GM12878 (cell line): ENCODE results near the gene LSMEM2. TPM values are rescaled to one million over a fixed set of nuclear protein-coding genes. Genes with fewer than 3 reads are reported as not detected.

Experiments used
- ATAC-seq: fragments of 200-7000 bp; cut with Tn5 transposase; 3 replicates; pipeline ENCODE4 v1.9.1; 2020; ENCODE audit warnings: mild to moderate bottlenecking, moderate library complexity
- BruUV-seq: library from RNA; stranded (reverse); fragments of 400-500 nt; replicated peaks from 2 replicates; lab custom pipeline; 2021; lab: Mats Ljungman, UMichigan
- CTCF ChIA-PET: fragments of 300-600 bp; sonication (Branson Sonifier 250); formaldehyde crosslinking; extraction: SDS; loops from one replicate; lab custom pipeline; 2021; ENCODE audit warnings: inconsistent platforms; lab: Yijun Ruan, JAX
- POLR2A ChIA-PET: fragments of 350-600 bp; formaldehyde crosslinking; extraction: SDS; loops from one replicate; lab custom pipeline; 2021; ENCODE audit warnings: inconsistent platforms; lab: Charles Lee
- RAD21 ChIA-PET: fragments of 300-600 bp; sonication (Branson Sonifier 250); formaldehyde crosslinking; loops from one replicate; lab custom pipeline; 2023; ENCODE audit warnings: antibody characterized with exemption; ENCODE audit not compliant: unreplicated experiment; lab: Charles Lee
- SMC1A ChIA-PET: fragments of 300-600 bp; sonication (Branson Sonifier 250); formaldehyde crosslinking; loops from one replicate; lab custom pipeline; 2023; ENCODE audit not compliant: unreplicated experiment, uncharacterized antibody; lab: Charles Lee
- DNase-seq: peaks from one replicate; pipeline ENCODE4 v3.0.0-alpha.2; 2011; ENCODE audit warnings: low read depth, low spot score
- FAIRE-seq: peaks from 3 replicates; lab custom pipeline; 2011; peaks lifted over from hg19 to GRCh38; lab: Jason Lieb, UNC
- H2AFZ ChIP-seq: 2 replicates; pipeline ENCODE4 v1.6.0; 2011; ENCODE audit warnings: low read depth, low read length, control low read depth; ENCODE audit not compliant: control insufficient read depth
- H3K27ac ChIP-seq: 2 replicates; pipeline ENCODE4 v1.5.1; 2011; ENCODE audit warnings: control low read depth; ENCODE audit not compliant: control insufficient read depth, insufficient read depth
- H3K27me3 ChIP-seq, 2 experiments: replicated peaks in 1 of 2; 2 replicates each; pipeline versions ENCODE4 v1.6.0 to v1.6.1; 2011; ENCODE audit warnings: low read length in 1 of 2; ENCODE audit not compliant: control insufficient read depth in 2 of 2, insufficient read depth in 2 of 2
- H3K36me3 ChIP-seq, 2 experiments: 2 replicates each; pipeline ENCODE4 v1.5.1; 2011; ENCODE audit warnings: low read length in 1 of 2; ENCODE audit not compliant: control insufficient read depth in 2 of 2, insufficient read depth in 2 of 2
- H3K4me1 ChIP-seq: 2 replicates; pipeline ENCODE4 v1.6.1; 2011; ENCODE audit warnings: mild to moderate bottlenecking, low read length, moderate library complexity, mixed read lengths; ENCODE audit not compliant: control insufficient read depth, insufficient read depth
- H3K4me2 ChIP-seq: 2 replicates; pipeline ENCODE4 v1.6.0; 2011; ENCODE audit warnings: control low read depth; ENCODE audit not compliant: control insufficient read depth, insufficient read depth
- H3K4me3 ChIP-seq: fragments of 200-600 bp; sonication (generic); 2 replicates; pipeline ENCODE4 v1.5.1; 2016
- H3K79me2 ChIP-seq: 2 replicates; pipeline ENCODE4 v1.6.0; 2011; ENCODE audit warnings: low read length; ENCODE audit not compliant: control insufficient read depth, insufficient read depth
- H3K9ac ChIP-seq: 2 replicates; pipeline ENCODE4 v1.8.0; 2011; ENCODE audit warnings: low read length, control low read depth, mixed read lengths; ENCODE audit not compliant: control insufficient read depth, insufficient read depth
- H3K9me3 ChIP-seq: replicated peaks from 3 replicates; pipeline ENCODE4 v1.5.1; 2011; ENCODE audit warnings: mild to moderate bottlenecking, low read length; ENCODE audit not compliant: control insufficient read depth, insufficient read depth
- H4K20me1 ChIP-seq: 2 replicates; pipeline ENCODE4 v1.6.0; 2011; ENCODE audit not compliant: control insufficient read depth, insufficient read depth
- ATF7 ChIP-seq: fragments of 450-650 bp; IDR thresholded peaks from 2 replicates; pipeline ENCODE4 v1.6.1; 2016; ENCODE audit warnings: low read depth, mild to moderate bottlenecking
- BHLHE40 ChIP-seq, 2 experiments: fragments of 450-650 bp in 1 of 2; IDR thresholded peaks; 2 replicates each; pipeline ENCODE4 v1.6.1; 2011 to 2017; ENCODE audit warnings: low read depth in 2 of 2, borderline replicate concordance in 1 of 2, improper control_type of control experiment in 1 of 2, low read length in 1 of 2, mild to moderate bottlenecking in 1 of 2
- CHD2 ChIP-seq: IDR thresholded peaks from 2 replicates; pipeline ENCODE4 v1.6.1; 2011; ENCODE audit warnings: low read depth, low read length, improper control_type of control experiment, borderline replicate concordance
- CTCF ChIP-seq, 3 experiments: IDR thresholded peaks in 2 of 3; conservative IDR thresholded peaks in 1 of 3; 2 replicates each; pipeline ENCODE4 v1.5.1; 2011; ENCODE audit warnings: low read depth in 3 of 3, low read length in 3 of 3, mild to moderate bottlenecking in 3 of 3, control low read depth in 2 of 3, moderate library complexity in 2 of 3, inconsistent platforms in 1 of 3, mixed read lengths in 1 of 3; ENCODE audit not compliant: control insufficient read depth in 2 of 3, insufficient read depth in 1 of 3; ENCODE audit errors: extremely low read depth in 1 of 3
- MTA2 ChIP-seq: fragments of 450-650 bp; IDR thresholded peaks from 2 replicates; pipeline ENCODE4 v1.6.1; 2016; ENCODE audit warnings: low read depth, mild to moderate bottlenecking, moderate library complexity
- NR2C2 ChIP-seq: IDR thresholded peaks from 2 replicates; pipeline ENCODE4 v1.6.1; 2011; ENCODE audit warnings: borderline replicate concordance, low read depth; ENCODE audit not compliant: control insufficient read depth, insufficient read length
- NRF1 ChIP-seq: conservative IDR thresholded peaks from 2 replicates; pipeline ENCODE4 v1.6.1; 2011; ENCODE audit warnings: mild to moderate bottlenecking, low read depth, low read length, improper control_type of control experiment
- ZBED1 ChIP-seq: IDR thresholded peaks from 2 replicates; pipeline ENCODE4 v1.6.1; 2016; ENCODE audit warnings: borderline replicate concordance
- WGBS: methylation state at CpG from one replicate; pipeline ENCODE4 v1.1.6; 2016; ENCODE audit warnings: low lambda C conversion rate; ENCODE audit not compliant: insufficient replicate concordance, insufficient coverage; ENCODE audit errors: missing lambda C conversion rate; 5-methylcytosine and 5-hydroxymethylcytosine counted together
- in situ Hi-C: fragments of 300-500 bp; cut with MboI; formaldehyde crosslinking; loops from 9 replicates; pipeline ENCODE4 v1.14.3; 2018; ENCODE audit warnings: mixed read lengths
- intact Hi-C: fragments of 100-400 bp; cut with micrococcal nuclease; formaldehyde crosslinking; loops from one replicate; pipeline ENCODE4 v1.14.2; 2022; ENCODE audit not compliant: unreplicated experiment
- polyA plus RNA-seq, 11 experiments: library from polyadenylated mRNA; depleted of rRNA in 4 of 11; unstranded in 6 of 11; stranded (reverse) in 5 of 11; fragments of >200 nt; fragmentation: Nextera tagmentation in 4 of 11; fragmentation: Illumina TruSeq in 1 of 11; extraction: Ambion mirVana in 4 of 11; extraction: Trizol in 1 of 11; gene quantifications; 1 replicate in 1 of 11; 2 replicates in 10 of 11; pipeline versions ENCODE4 v1.2.1 to v1.2.3, GENCODE V29; 2011 to 2016; ENCODE audit warnings: inconsistent platforms in 2 of 11, missing spikeins in 2 of 11, low read depth in 1 of 11
- total RNA-seq, 4 experiments: library from RNA; depleted of rRNA in 3 of 4; stranded (reverse); fragments of >200 nt in 3 of 4; fragmentation: Illumina TruSeq in 1 of 4; extraction: Trizol in 1 of 4; gene quantifications; 2 replicates each; pipeline versions ENCODE4 v1.2.1 to v1.2.3, GENCODE V29; 2013 to 2021
- TF ChIP-seq, protein P1 (sequence below): fragments of 150-350 bp; IDR thresholded peaks from 2 replicates; pipeline ENCODE4 v1.6.1; 2016; ENCODE audit warnings: low read depth, low read length
- TF ChIP-seq, protein P2 (sequence below): IDR thresholded peaks from 2 replicates; pipeline ENCODE4 v1.6.1; 2011; ENCODE audit warnings: low read depth, low read length, improper control_type of control experiment, borderline replicate concordance

LSMEM2 gene
- total and polyA plus RNA-seq, 10 of the 15 experiments (the other 5 are each of a cell fraction or from before 2014, with no cell fraction given): 0.17 TPM; not detected in 9

GRCh38 chr3:50264383-50264963, 14.4 kb upstream of the LSMEM2 start (continued):
- TF ChIP-seq, protein P1, sequence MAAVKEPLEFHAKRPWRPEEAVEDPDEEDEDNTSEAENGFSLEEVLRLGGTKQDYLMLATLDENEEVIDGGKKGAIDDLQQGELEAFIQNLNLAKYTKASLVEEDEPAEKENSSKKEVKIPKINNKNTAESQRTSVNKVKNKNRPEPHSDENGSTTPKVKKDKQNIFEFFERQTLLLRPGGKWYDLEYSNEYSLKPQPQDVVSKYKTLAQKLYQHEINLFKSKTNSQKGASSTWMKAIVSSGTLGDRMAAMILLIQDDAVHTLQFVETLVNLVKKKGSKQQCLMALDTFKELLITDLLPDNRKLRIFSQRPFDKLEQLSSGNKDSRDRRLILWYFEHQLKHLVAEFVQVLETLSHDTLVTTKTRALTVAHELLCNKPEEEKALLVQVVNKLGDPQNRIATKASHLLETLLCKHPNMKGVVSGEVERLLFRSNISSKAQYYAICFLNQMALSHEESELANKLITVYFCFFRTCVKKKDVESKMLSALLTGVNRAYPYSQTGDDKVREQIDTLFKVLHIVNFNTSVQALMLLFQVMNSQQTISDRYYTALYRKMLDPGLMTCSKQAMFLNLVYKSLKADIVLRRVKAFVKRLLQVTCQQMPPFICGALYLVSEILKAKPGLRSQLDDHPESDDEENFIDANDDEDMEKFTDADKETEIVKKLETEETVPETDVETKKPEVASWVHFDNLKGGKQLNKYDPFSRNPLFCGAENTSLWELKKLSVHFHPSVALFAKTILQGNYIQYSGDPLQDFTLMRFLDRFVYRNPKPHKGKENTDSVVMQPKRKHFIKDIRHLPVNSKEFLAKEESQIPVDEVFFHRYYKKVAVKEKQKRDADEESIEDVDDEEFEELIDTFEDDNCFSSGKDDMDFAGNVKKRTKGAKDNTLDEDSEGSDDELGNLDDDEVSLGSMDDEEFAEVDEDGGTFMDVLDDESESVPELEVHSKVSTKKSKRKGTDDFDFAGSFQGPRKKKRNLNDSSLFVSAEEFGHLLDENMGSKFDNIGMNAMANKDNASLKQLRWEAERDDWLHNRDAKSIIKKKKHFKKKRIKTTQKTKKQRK: no peak
- no peak for TF ChIP-seq ZBED1
- TF ChIP-seq NRF1: no peak
- TF ChIP-seq, all 136 proteins: peak for 0

- Histone ChIP-seq H3K4me2 (no peak overlapping the region), H3K9ac (no peak overlapping the region), H3K27ac (no peak overlapping the region), H3K9me3 (no peaks in the 10 kb centered on the region), H3K79me2 (no peaks in the 10 kb centered on the region), H3K27me3 (peaks cover 0 to 4% of the 10 kb centered on the region in 2 experiments; a peak in 1 of 4 replicates), H3K36me3 (no peaks in the 10 kb centered on the region), H3K4me1 (peaks cover 9% of the 10 kb centered on the region), H4K20me1 (no peaks in the 10 kb centered on the region), H3K4me3 (no peak overlapping the region), H2AFZ (no peak overlapping the region)
- ChIA-PET CTCF (no interaction called here), RAD21 (no interaction called here), SMC1A (no interaction called here), POLR2A (no interaction called here)
- DNase-seq (no peak), FAIRE-seq (no peak), ATAC-seq (no peak)
- no TSS peak for BruUV-seq
- intact Hi-C loops (no loop called here), in situ Hi-C loops (no loop called here)
- no peak for TF ChIP-seq CTCF (IDR thresholded peaks at IDR 0.05 in 2 of 3, conservative IDR thresholded peaks at IDR 0.05 in 1 of 3; ENCODE audit: control insufficient read depth in 2 of 3, extremely low read depth in 1 of 3, insufficient read depth in 1 of 3, low read depth in 3 of 3, low read length in 3 of 3)
- TF ChIP-seq NR2C2: no peak
- no peak for TF ChIP-seq CHD2
- no peak for TF ChIP-seq MTA2
- TF ChIP-seq BHLHE40 (IDR thresholded peaks at IDR 0.05; ENCODE audit: borderline replicate concordance in 1 of 2, low read depth in 2 of 2, low read length in 1 of 2): no peak
- TF ChIP-seq, protein P2, sequence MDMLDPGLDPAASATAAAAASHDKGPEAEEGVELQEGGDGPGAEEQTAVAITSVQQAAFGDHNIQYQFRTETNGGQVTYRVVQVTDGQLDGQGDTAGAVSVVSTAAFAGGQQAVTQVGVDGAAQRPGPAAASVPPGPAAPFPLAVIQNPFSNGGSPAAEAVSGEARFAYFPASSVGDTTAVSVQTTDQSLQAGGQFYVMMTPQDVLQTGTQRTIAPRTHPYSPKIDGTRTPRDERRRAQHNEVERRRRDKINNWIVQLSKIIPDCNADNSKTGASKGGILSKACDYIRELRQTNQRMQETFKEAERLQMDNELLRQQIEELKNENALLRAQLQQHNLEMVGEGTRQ: no peak
- TF ChIP-seq ATF7: no peak
- 18% methylated on average over 7 of the region's 7 CpGs for WGBS
These were observed 13.9 kb upstream of the LSMEM2 start for GRCh38 chr3:50264964-50265485.
